Epithelial cell of esophagus (primary cell): ENCODE data around the gene BTAF1.

ENCODE experiments used
- DNase-seq: peaks from one replicate; pipeline ENCODE4 v3.0.0; 2010; ENCODE audit warnings: low read depth
- H3K4me3 ChIP-seq: 2 replicates; pipeline ENCODE4 v1.5.1; 2011; ENCODE audit warnings: mild to moderate bottlenecking, low read length, control low read depth
- CTCF ChIP-seq: IDR thresholded peaks from 2 replicates; pipeline ENCODE4 v1.5.1; 2011; ENCODE audit warnings: low read depth, mild to moderate bottlenecking, low read length, control low read depth, inconsistent platforms; ENCODE audit not compliant: insufficient read depth; ENCODE audit errors: missing control alignments

The BTAF1 gene

GRCh38 chr10:91923371-91924211 lies at the start of gene BTAF1:
Gene BTAF1, plus strand, starts transcription at chr10:91923770. Its CDS starts 307 bp downstream, at chr10:91924077.
- peak within 1 kb of the TSS; percentile 94 for H3K4me3 ChIP-seq
- TF ChIP-seq CTCF, result no peak
- DNase-seq, result peak; percentile 95

DNA sequence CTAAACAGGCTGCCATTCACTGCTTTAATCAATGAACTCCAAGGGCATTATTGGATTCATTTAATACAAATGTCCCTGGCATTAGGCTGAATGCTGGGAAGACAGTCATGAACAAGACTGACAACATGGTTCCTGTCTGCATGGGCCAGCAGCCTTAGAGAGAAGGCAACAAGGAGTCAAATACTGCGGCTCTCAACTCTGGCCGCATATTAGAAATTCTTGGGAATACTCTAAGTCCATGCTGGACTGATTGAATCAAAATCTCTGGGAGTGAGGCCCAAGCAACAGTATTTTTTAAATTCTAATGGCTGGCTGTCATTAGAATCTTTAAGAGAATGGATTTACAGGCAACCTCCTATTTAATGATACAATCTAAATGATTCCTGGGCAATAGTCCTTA lies 48.4 kb upstream of the BTAF1 start:
- TF ChIP-seq CTCF, result no peak
- H3K4me3 ChIP-seq, result no peak overlapping the region
- no peak for DNase-seq

- TF ChIP-seq CTCF, result no peak
- no peak overlapping the region for H3K4me3 ChIP-seq
- no peak for DNase-seq
Measured at GRCh38 chr10:91875779-91876178, 47.8 kb upstream of the BTAF1 start.

DNA sequence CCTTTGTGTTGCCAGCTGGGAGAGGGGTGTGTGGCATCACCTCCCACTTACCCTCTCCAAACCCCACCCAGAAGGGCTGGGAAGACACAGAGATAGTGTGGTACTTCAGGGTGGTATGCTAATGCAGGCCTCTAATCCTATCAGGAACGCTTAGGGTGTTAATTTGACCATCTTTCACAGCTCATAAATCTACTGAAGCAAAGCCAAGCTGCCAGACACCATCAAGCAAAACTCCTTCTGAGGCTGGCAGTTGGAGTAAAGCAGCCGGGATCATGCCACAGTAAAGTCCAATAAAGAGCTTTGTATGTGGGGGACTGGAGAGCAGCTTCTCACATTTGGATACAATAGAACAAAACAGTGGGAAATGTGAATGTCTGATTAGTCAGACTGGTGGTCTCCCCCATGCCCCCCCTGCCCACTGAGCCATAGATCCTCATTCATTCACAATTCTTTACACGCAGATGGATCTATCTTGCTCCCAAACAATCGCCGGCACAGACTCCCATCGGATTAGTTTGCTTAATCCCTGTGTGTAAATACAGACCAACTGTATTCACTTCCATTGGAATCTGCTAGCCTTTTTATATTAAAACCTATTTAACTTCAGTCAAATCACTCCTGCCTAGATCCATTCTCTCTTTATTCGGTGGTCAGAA lies 43.9 kb upstream of the BTAF1 start:
- no peak for TF ChIP-seq CTCF
- no peak overlapping the region for H3K4me3 ChIP-seq
- no peak for DNase-seq

GRCh38 chr10:91880310-91880709 lies 43.3 kb upstream of the BTAF1 start:
- TF ChIP-seq CTCF, result peak; percentile 50
- no peak overlapping the region for H3K4me3 ChIP-seq
- DNase-seq, result peak; percentile 97

GRCh38 chr10:91883549-91884444 lies 39.8 kb upstream of the BTAF1 start:
- H3K4me3 ChIP-seq, result no peak overlapping the region
- TF ChIP-seq CTCF, result no peak
- peak; percentile 81 for DNase-seq
